ENCODE results near the gene SLC25A25.

- TF ChIP-seq CTCF (IDR thresholded peaks at IDR 0.05) (no peak), POLR2AphosphoS5 (IDR thresholded peaks at IDR 0.05) (no peak), POLR2A (IDR thresholded peaks at IDR 0.05) (no peak)
Measured at GRCh38 chr9:128049843-128050242, 18.2 kb upstream of the SLC25A25 start.
